SH-SY5Y (cell line): Measurements from ENCODE around the gene SFR1.

Source experiments
- GATA2 ChIP-seq: IDR thresholded peaks from 2 replicates; pipeline ENCODE4 v1.6.1; 2011; ENCODE audit warnings: mild to moderate bottlenecking, low read depth, low read length
- GATA3 ChIP-seq: IDR thresholded peaks from 2 replicates; pipeline ENCODE4 v1.6.1; 2011; ENCODE audit warnings: low read depth, mild to moderate bottlenecking, low read length, moderate library complexity

The SFR1 gene

DNA sequence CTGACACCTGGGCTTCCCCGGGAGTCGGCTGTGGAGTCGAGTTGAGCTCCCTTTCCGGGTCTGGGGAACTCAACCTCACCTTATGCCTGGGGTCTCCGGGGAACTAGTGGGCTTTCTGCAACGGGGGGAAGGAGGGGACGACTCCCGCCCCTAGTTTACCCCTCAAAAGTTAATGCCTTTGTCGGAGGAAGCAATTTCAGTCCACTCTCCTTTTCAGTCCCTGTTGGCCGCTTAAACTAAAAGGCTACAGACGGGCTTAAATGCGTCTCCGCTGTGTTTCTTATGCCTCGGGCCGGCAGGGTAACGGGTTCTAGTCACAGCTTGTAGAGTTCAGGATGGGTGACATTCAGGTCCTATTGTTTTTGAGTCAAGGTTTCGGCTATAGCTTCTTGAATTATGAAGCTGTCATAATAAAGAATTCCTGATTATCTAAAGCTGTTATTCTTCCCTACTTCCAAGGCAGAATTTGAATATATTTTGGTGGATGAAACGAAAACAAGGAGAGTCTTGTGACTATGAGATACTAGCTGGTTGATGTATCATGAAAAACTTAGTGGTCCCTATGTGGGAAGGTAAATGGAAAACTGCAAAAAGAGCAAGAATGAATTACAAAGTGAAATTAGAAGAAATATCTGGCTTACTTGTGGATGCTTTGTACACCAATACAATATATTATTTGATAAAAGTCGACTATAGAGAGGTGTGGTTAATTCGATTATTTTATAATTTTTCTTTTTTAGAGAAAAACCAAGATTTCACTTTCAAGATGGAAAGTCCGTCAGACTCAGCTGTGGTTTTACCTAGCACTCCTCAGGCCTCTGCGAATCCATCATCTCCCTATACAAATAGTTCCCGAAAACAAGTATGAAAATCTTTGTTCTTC is 495 bp downstream of the SFR1 start:
- TF ChIP-seq GATA2 (no peak), GATA3 (no peak)

DNA sequence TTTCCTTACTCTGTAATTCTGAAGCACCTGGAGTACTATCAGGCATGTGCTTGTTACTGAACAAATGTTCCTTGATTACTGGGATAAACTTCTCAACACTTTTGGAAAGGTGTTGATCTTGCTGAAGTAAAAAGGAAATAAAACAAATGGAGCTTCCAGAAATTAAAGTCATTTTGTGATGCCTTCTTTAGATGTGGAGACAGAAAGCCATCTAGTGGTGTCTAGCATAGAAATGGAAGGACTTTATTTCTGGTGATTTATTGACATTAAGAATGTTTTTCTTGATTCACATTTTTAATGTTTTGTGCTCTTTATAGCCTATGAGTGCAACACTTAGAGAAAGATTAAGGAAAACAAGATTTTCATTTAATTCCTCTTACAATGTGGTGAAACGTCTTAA is 1.4 kb downstream of the SFR1 start:
- no peak for TF ChIP-seq GATA3
- no peak for TF ChIP-seq GATA2

DNA sequence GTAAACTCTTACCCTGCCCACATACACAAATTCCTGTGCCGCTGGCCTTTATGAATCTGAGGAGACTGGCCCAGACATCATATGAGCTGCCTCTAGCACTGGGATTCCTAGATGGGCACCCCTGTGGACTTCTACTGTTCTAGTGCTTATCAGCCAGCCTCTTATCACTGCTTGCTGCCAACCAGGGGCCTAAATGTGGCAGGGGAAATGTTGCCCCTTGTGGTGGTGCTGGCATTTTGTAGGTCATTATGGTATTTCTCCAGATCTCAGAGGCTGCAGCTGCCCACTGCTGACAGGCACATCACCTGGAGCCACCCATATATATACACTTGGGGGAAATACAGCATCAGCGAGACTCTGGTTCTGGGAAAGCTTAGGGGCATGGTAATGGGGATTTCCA is 5.4 kb downstream of the SFR1 start:
- no peak for TF ChIP-seq GATA3
- peak; percentile 41 for TF ChIP-seq GATA2

DNA sequence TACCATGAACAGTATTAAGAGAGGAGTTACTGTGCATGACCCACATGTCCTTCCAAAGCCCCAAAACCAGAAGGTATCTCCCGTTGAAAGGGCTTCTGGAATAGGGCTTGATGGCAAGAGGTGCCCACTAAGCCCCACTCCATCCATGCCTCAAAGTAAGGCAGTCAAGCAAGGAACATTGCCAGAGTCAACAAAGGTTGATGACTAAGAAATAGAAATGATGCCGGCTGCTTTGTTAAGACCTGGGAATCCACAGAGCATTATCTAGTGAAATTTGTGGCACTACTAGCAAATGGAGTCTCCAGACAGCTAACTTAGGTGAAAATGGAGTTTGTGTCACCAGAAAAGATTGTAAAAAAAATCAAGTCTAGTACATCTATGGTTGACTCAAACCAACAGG is 6.2 kb downstream of the SFR1 start:
- TF ChIP-seq GATA2: no peak
- no peak for TF ChIP-seq GATA3

DNA sequence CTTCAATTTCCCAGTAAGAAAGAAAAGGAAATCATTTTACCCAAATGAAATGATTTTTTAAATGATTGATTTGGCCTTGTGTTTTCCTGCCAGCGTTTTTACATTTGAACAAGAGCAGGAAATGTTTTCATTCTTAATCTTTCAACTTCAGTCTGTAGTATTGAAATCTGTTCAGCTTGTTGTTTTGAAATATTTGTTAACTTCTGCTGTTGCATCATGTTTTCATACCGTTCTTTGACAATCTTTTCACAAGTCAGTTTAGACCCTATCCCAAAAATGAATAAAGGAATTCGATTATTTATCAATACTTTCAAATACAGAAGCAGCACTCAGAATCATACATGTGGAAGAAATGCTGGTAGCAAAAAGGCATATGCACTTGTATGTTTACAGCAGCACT is 8.1 kb downstream of the SFR1 start:
- TF ChIP-seq GATA3 (no peak), GATA2 (no peak)

DNA sequence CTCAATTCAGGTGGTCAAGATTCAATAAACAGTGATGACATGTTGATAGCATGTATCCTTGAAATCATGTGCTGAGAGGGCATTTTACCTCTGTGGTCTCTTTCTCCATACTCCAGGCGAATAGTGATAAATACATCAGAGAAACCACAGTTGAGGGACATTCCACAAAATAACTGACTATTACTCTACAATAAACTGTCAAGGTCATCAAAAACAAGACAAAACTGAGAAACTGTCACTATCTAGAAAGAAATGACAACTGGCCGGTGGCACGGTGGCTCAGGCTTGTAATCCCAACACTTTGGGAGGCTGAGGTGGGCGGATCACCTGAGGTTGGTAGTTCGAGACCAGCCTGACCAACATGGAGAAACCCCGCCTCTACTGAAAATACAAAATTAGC is 16.2 kb downstream of the SFR1 start:
- TF ChIP-seq GATA3 (no peak), GATA2 (no peak)

DNA sequence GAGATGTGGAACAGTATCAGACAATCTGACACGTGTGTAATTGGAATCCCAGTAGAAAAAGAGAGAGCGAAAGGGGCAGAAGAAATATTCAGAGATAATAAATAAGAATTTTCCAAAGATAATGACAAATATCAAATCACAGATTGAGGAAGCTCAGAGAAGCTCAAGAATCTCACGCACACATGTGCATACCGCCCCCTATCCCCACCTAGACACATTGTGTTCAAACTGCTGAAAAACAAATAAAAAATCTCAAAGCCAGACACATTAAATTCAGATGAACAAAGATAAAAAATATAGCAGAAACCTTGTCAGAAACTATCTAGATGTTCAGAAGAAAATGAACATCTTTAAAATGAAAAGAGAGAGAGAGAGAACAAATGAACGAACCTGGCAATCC is 17.2 kb downstream of the SFR1 start:
- TF ChIP-seq GATA3 (no peak), GATA2 (no peak)

DNA sequence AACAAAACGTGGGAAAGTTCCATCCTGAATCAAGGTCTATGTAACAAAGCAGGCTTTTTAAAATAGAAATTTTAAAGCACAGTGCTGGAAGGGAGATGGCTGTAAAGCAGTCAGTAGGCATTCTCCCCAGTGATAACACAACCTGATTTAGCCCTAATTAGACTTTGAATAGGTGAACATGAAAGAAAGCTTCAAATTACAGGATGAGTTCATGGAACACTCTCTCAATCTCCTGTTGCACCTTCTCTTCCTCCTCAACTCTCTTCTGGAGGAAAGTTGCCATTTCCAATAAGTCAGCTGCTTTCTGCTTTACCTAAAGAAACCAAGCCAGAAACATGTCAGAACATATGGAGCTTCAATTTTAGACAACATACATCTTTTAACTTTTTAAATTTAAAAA is 20.1 kb downstream of the SFR1 start:
- no peak for TF ChIP-seq GATA3
- TF ChIP-seq GATA2: no peak

DNA sequence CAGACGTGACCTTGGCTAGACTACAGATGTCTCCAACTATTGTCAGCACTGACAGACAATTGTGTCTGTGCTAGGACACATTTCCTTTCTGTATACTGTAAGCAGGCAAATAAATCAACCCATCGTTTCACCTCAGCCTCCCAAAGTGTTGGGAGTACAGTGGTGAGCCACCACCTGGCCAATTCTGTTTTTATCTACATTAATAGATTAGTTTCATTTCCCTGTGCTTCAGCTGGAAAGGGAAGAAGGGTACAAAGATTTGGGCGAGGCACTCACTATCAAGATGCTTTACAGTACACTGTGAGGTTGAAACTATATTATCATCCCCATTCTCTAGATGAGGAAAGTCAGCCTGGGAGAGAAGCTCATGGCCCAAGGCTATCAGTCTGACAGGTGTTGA is 21.9 kb downstream of the SFR1 start:
- TF ChIP-seq GATA3: no peak
- no peak for TF ChIP-seq GATA2

DNA sequence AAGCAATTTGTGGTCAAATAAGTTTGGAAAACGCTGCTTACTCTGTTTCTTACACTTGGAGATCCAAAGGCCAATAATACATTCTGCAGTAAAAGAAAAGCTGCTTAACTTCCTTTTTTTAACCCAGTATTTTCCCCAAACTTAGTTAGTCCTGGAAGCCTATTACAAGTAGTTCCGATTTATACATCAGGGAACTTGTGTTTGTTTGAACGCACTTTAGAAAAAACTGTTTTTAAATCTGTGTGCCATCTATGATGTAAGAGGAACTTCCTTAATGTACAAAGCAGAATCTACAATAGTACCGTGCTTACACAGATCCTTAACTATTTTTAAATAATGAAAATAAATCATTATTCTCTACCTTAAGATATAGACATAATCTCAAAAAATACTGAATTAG is 23.0 kb downstream of the SFR1 start:
- TF ChIP-seq GATA2 (no peak), GATA3 (no peak)

DNA sequence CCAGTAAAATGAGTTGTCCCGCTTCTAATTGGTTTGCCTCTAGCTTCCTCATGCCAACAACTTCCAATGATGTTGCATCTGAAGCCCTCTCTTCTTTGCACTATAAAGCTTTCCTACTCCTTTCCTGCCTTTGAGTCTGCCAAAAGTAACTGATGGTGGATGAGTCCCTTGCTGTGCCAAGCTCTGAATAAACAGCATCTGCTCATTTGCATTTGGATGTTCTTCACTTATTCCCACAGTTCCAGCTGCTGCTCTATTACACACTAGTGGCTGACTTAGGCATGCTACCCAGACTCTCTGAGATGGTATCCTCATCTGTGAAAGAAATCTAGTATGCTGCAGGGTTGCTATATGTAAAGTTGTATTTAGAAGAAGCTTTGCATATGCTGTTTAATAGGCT is 24.9 kb downstream of the SFR1 start:
- no peak for TF ChIP-seq GATA2
- no peak for TF ChIP-seq GATA3

DNA sequence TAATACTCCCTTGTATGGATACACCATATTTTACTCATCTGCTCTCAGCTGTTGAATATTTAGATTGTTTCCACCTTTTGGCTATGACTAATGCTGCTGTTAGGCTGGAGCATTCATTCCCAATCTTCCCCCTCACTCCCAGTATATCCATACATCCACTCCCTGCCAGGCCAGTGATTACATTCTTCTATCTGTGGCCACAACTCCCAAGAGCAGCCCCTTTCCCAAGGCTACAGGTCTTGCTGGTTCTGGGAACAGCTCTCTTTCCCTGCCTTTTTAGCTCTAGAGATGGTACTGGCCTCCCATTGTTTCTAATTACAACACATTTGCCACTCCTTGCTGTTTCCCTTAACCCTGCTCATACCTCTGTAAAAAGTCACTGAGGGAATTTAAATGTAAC is 28.2 kb downstream of the SFR1 start:
- TF ChIP-seq GATA3 (no peak), GATA2 (no peak)

DNA sequence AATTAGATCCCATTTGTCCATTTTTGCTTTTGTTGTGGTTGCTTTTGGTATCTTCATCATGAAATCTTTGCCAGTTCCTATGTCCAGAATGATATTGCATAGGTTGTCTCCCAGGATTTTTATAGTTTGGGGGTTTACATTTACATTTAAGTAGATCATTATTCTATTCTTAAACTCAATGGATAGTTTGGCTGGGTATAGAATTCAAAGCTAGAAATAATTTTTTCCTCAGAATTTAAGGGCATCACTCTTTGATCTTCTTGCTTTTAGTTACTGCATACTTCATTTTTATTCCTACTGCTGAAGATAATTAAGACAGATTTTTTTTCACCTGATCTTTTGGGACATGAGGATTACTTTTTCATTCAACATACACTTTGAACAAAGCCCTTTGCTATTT is 29.8 kb downstream of the SFR1 start:
- TF ChIP-seq GATA2: no peak
- TF ChIP-seq GATA3: no peak

DNA sequence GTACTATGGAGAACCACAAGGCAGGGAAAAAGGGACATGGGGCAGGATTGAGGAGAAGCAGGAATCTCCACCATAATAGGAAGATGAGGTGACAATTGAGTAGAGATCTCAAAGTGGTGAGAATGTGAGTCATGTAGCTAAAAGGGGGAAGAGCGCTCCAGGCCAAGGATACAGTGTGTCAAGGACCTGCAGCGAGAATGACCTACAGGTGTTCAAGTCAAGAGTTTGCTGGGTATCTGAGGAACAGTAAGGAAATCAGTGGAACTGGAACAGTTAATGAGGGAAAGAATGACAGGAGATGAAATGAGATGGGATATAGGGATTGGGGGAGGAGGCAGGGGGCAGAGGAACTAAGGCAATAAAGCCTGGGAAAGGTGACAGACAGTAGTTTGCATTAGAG is 33.6 kb downstream of the SFR1 start:
- TF ChIP-seq GATA2 (no peak), GATA3 (no peak)

DNA sequence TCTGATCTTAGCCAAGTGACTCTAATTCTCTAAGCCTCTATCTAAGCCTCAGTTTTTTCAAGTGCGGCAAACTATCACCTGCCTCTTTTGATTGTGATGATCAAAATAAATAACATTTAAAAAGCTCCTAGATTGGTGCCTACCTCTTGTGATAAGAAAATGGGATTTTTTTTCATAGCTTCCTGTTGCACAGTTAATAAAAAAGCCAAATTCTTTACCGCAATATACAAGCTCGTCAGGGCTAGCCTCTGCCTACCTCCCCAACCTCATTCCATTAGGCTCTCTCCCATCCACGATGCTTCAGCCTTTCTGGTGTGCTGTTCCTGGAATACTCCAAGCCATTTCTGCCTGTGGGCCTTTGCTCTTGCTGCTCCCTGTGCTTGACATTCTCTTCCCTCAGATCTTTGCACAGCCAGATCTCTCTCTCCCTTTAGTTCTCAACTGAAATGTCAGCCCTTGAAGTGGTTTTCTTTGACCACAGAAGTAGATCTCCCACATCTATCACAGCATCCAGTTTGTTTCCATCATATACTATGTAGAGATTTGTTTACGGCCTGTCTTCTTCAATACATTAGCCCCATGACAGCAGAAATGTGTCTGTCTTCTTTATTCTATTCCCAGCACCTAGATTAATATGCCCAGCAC is 48.8 kb downstream of the SFR1 start:
- TF ChIP-seq GATA2 (no peak), GATA3 (no peak)
